OCI-LY7 (cell line): ENCODE measurements around the gene PHACTR4. TPM values are rescaled to one million over a fixed set of nuclear protein-coding genes. Genes with fewer than 3 reads are reported as not detected.

Source experiments
- BruUV-seq: library from RNA; stranded (reverse); fragments of 400-500 nt; replicated peaks from 2 replicates; lab custom pipeline; 2021; lab: Mats Ljungman, UMichigan
- CTCF ChIA-PET: fragments of 300-600 bp; sonication (Branson Sonifier 250); formaldehyde crosslinking; loops from one replicate; lab custom pipeline; 2022; ENCODE audit warnings: antibody characterized with exemption; ENCODE audit not compliant: unreplicated experiment; lab: Charles Lee
- POLR2A ChIA-PET: fragments of 300-600 bp; sonication (Branson Sonifier 250); formaldehyde crosslinking; loops from one replicate; lab custom pipeline; 2022; ENCODE audit warnings: antibody characterized with exemption; lab: Charles Lee
- DNase-seq: peaks from one replicate; pipeline ENCODE4 v3.0.0-alpha.2; 2015; ENCODE audit warnings: low spot score
- H2AFZ ChIP-seq: fragments of 200-600 bp; sonication (generic), shearing (Covaris generic); 2 replicates; pipeline ENCODE4 v1.6.1; 2014; ENCODE audit warnings: mild to moderate bottlenecking, antibody characterized with exemption, low read length, moderate library complexity
- H3K27ac ChIP-seq: fragments of 200-600 bp; sonication (generic); 2 replicates; pipeline ENCODE4 v1.5.1; 2014; ENCODE audit warnings: mixed run types, low read depth, mild to moderate bottlenecking, moderate library complexity, low read length, inconsistent platforms; ENCODE audit not compliant: poor library complexity, severe bottlenecking
- H3K36me3 ChIP-seq: fragments of 200-600 bp; sonication (generic); 2 replicates; pipeline ENCODE4 v1.6.1; 2014; ENCODE audit warnings: mild to moderate bottlenecking, antibody characterized with exemption, low read length, moderate library complexity, mixed read lengths; ENCODE audit not compliant: insufficient read depth
- H3K4me1 ChIP-seq: fragments of 200-600 bp; sonication (generic); 2 replicates; pipeline ENCODE4 v1.5.1; 2014; ENCODE audit warnings: mild to moderate bottlenecking, low read length; ENCODE audit not compliant: insufficient read depth, poor library complexity, severe bottlenecking
- H3K4me2 ChIP-seq: fragments of 200-600 bp; sonication (generic); 2 replicates; pipeline ENCODE4 v1.6.1; 2014; ENCODE audit warnings: mild to moderate bottlenecking, low read length
- H3K4me3 ChIP-seq: fragments of 200-600 bp; sonication (generic); 2 replicates; pipeline ENCODE4 v1.5.1; 2014; ENCODE audit warnings: mild to moderate bottlenecking, low read depth, low read length; ENCODE audit not compliant: poor library complexity, severe bottlenecking
- H3K79me2 ChIP-seq: fragments of 200-600 bp; sonication (generic); 2 replicates; pipeline ENCODE4 v1.6.1; 2016; ENCODE audit warnings: low read depth, mild to moderate bottlenecking, low read length, moderate library complexity, mixed read lengths; ENCODE audit not compliant: insufficient read depth
- H3K9me2 ChIP-seq: fragments of 200-600 bp; sonication (generic); 2 replicates; pipeline ENCODE4 v1.6.1; 2016; ENCODE audit warnings: mild to moderate bottlenecking, low read length, mixed read lengths; ENCODE audit not compliant: insufficient read depth
- H3K9me3 ChIP-seq: fragments of 200-600 bp; sonication (generic); 2 replicates; pipeline ENCODE4 v1.6.1; 2014; ENCODE audit warnings: mild to moderate bottlenecking, mixed run types, low read length, mixed read lengths
- H4K20me1 ChIP-seq: fragments of 200-600 bp; sonication (generic); 2 replicates; pipeline ENCODE4 v1.6.1; 2014; ENCODE audit warnings: mild to moderate bottlenecking, antibody characterized with exemption, low read length, moderate library complexity, mixed read lengths; ENCODE audit not compliant: insufficient read depth
- CTCF ChIP-seq: fragments of 200-600 bp; sonication (generic); conservative IDR thresholded peaks from 2 replicates; pipeline ENCODE4 v1.5.1; 2014; ENCODE audit warnings: mild to moderate bottlenecking, antibody characterized with exemption, low read length, moderate library complexity, mixed read lengths
- EZH2phosphoT487 ChIP-seq: fragments of 200-600 bp; sonication (generic); IDR thresholded peaks from 2 replicates; pipeline ENCODE4 v1.6.1; 2018; ENCODE audit warnings: low read depth, borderline replicate concordance, mild to moderate bottlenecking, mixed run types, antibody characterized with exemption, low read length, moderate library complexity, mixed read lengths
- intact Hi-C: fragments of 100-400 bp; cut with micrococcal nuclease; formaldehyde crosslinking; loops from one replicate; pipeline ENCODE4 v1.10.0; 2022; ENCODE audit not compliant: unreplicated experiment
- total RNA-seq, 2 experiments: library from RNA; depleted of rRNA in 1 of 2; stranded (reverse); fragments of >200 nt in 1 of 2; shearing (Covaris generic) in 1 of 2; gene quantifications; 2 replicates each; pipeline ENCODE4 v1.2.3, GENCODE V29; 2014 to 2022

The PHACTR4 gene
- total RNA-seq, 2 experiments from 2014 or later: 17.8 to 44.9 TPM

GRCh38 chr1:28535180-28535579 is 165.6 kb downstream of the PHACTR4 start:
- Histone ChIP-seq H3K9me2 (no peaks in the 10 kb centered on the region), H3K79me2 (peaks cover 1% of the 10 kb centered on the region; the same call in 1 of the 2 replicates), H3K4me3 (no peak overlapping the region), H3K36me3 (peaks cover 90% of the 10 kb centered on the region), H3K4me2 (no peak overlapping the region), H3K4me1 (no peaks in the 10 kb centered on the region), H3K9me3 (no peaks in the 10 kb centered on the region), H3K27ac (no peak overlapping the region), H2AFZ (no peak overlapping the region), H4K20me1 (no peaks in the 10 kb centered on the region)
- POLR2A ChIA-PET: no interaction called here
- CTCF ChIA-PET: no interaction called here
- TF ChIP-seq EZH2phosphoT487 (no peak), CTCF (no peak)
- intact Hi-C loops: no loop called here
- DNase-seq: no peak
- no TSS peak for BruUV-seq

- intact Hi-C loops: no loop called here
- no TSS peak for BruUV-seq
- POLR2A ChIA-PET: no interaction called here
Measured at GRCh38 chr1:28537457-28538199, 168.1 kb downstream of the PHACTR4 start.

More at GRCh38 chr1:28537457-28538199, 168.1 kb downstream of the PHACTR4 start:
- Histone ChIP-seq H2AFZ (no peak overlapping the region), H3K4me1 (no peaks in the 10 kb centered on the region), H3K9me2 (no peaks in the 10 kb centered on the region), H3K9me3 (no peaks in the 10 kb centered on the region), H3K4me2 (no peak overlapping the region), H4K20me1 (no peaks in the 10 kb centered on the region), H3K4me3 (no peak overlapping the region), H3K27ac (no peak overlapping the region), H3K36me3 (peaks cover 74% of the 10 kb centered on the region), H3K79me2 (no peaks in the 10 kb centered on the region)
- CTCF ChIA-PET: no interaction called here
- no peak for DNase-seq
- TF ChIP-seq CTCF: no peak
- TF ChIP-seq EZH2phosphoT487: no peak
